HL-60/S4 treated with phorbol 12-myristate 13-acetate at 8.2 ng/mL for 4 days and 3 days (cell line): Measurements from ENCODE around the gene CCR4.
"Not testable (repeated sequence)": the region's sequence is repeated elsewhere in the genome, so short reads cannot be mapped to it uniquely, and the experiment has no call there.

Source experiments
- in situ Hi-C: fragments of 300-500 bp; cut with MboI; formaldehyde crosslinking; loops from 2 replicates; pipeline ENCODE4 v1.15.0; 2022; ENCODE audit warnings: low sequenced_read_pairs

The CCR4 gene

DNA sequence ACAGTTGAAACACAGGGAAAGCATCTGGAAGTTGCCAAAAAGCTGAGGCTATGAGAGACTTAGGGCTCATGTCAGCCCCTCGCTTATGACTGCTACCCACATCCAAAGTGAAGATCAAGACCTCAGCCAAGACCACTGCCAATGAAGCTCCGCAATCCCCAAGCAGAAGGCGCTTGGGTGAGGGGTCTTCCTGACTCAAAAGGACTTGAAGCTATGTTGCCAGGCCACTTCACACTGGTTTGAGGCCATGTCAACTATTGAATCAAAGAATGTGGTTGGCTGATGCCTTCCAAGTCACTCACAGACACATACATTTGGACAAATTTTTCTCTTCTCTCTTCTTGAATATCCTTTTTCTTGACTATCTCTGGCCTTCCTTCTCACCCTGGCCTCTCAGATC is 928 bp upstream of the CCR4 start:
- in situ Hi-C loops = no loop called here

GRCh38 chr3:32952369-32953077 is 1.1 kb downstream of the CCR4 start:
- in situ Hi-C loops = no loop called here

GRCh38 chr3:32954506-32954905 is 3.1 kb downstream of the CCR4 start:
- in situ Hi-C loops = no loop called here

DNA sequence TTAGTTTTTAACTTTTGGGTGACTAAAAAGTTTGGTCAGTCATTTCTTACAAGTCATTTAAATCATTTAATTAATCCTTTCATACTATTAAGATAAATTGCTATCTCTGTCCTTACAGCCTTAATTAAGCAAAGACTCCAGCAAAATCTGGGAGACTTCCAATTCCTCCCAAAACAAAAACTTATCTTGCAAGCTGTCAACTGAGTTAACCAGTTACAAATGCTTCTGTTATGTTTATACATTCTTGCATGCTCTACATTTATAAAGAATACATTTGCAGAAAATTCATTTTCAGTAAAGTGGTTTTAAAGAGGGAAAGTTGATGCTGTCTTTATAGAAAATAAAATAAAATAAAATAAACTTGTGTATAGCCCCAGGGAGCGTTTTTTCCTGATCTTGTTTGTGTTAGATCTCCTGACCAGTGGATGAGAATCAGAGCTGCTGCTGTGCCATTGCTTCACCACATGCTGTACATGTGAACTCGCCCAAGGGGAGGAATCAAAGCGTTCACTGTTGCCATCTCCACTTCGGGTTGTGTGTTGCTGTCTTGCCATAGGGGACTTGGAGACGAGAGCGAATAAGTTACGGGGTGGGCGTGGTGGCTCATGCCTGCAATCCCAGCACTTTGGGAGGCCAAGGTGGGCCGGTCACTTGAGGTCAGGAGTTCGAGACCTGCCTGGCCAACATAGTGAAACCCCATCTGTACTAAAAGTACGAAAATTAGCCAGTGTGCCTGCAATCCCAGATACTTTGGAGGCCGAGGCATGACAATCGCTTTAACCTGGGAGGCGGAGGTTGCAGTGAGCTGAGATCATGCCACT is 5.5 kb downstream of the CCR4 start:
- in situ Hi-C loops = no loop called here

- in situ Hi-C loops = no loop called here
Observed at GRCh38 chr3:32958509-32958908, 7.1 kb downstream of the CCR4 start.

DNA sequence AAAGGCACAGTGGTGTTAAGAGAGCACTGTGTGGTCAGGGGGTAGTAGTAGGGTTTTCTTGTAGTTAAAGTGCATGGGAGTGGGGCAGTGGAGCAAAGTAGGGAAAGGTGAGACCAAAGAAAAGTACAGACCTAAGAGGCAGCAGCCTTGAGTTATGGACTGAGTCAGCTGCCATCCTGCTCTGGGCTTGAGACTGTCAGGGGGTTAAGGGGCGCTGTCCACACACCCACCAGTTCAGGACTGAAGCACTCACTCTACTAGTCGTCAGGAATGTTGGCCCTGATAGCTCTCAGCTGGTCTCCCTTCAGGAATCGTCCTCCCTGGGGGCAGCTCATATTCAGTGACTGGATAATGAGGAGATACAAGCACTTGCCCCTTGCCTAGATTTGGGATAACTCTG is 7.9 kb downstream of the CCR4 start:
- in situ Hi-C loops = no loop called here

DNA sequence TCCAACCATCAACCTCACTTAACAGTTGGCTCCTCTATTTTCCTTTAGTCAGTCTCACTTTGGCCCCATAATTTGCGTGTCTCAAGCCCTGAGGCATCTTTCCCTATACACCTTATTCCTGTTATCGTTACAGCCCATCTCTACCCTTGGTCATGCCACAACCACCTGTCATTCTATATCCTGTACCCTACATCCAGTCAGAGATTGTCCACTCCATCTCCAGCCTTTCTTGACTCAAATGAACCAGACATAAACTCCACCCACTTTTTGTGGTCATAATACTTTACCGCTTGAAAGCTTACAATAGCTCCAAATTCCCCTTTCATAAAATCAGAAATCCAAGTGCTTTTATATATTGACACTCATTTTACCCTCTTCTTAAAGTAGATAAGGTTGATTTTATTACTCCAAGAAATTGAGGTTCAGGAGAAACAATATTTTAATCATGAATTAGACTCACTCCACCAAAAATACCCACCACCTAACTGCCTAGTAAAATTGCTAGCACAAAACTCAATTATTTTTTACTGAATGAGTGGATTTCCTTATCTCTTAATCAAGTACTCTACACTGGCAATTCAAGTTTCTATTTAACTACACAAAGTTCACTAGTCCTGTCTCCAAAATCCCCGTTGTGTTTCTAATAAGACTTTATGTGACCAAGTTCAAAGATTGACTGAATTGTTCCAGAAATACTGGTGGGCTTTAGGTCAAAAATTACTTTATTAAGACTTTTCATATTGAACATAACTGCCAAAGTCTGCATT is 9.1 kb downstream of the CCR4 start:
- in situ Hi-C loops = no loop called here

- in situ Hi-C loops = no loop called here
Observed at GRCh38 chr3:32961189-32961715, 9.8 kb downstream of the CCR4 start.

DNA sequence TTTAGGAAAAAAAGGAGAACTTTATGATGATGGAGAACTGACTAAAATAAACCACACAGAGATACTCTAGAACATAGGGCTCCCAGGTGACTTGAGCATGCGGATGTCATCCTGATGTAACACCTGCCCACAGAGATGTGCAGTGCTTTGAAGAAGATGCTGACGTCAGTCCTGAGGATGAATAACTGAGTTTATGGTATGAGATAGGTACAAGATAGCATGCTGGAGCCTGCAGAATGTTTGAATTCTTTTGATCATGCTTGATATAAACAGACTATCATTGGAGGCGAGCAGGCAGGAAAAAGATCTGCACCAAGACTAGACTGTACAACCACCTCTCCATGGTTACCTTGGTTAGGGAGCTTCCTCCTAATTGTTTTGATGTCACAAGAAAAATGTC is 12.4 kb downstream of the CCR4 start:
- in situ Hi-C loops = no loop called here

DNA sequence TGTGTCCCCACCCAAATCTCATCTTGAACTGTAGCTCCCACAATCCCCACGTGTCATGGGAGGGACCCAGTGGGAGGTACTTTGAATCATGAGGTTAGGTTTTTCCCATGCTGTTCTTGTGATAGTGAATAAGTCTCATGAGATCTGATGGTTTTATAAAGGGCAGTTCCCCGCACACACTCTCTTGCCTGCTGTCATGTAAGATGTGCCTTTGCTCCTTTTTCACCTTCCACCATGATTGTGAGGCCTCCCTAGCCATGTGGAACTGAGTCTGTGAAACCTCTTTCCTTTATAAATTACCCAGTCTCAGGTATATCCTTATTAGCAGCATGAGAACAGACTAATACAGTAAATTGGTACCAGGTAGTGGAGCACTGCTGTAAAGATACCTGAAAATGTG is 13.3 kb downstream of the CCR4 start:
- in situ Hi-C loops = not testable (repeated sequence)

DNA sequence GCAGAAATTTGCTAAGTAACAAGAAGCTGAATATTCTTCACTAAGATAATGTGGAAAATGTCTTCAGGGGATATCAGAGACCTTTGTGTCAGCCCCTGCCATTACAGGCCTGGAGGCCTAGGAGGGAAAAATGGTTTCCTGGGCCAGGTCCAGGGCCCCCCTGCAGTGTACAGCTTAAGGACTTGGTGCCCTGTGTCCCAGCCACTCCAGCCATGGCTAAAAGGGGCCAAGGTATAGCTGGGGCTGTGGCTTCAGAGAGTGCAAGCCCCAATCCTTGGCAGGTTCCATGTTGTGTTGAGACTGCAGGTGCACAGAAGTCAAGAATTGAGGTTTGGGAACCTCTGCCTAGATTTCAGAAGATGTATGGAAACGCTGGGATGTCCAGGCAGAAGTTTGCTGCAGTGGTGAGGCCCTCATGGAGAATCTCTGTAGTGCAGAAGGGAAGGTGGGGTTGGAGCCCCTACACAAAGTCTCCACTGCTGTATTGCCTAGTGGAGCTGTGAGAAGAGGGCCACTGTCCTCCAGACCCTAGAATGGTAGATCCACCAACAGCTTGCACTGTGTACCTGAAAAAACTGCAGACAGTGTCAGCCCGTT is 14.3 kb downstream of the CCR4 start:
- in situ Hi-C loops = not testable (repeated sequence)

DNA sequence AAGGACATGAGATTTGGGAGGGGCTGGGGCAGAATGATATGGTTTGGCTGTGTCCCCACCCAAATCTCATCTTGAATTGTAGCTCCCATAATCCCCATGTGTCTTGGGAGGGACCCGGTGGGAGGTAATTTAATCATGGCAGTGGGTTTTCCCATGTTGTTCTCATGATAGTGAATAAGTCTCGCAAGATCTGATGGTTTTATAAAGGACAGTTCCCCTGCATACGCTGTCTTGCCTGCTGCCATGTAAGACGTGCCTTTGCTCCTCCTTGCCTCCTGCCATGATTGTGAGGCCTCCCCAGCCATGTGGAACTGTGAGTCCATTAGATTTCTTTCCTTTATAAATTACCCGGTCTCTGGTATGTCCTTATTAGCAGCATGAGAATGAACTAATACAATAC is 15.2 kb downstream of the CCR4 start:
- in situ Hi-C loops = not testable (repeated sequence)

DNA sequence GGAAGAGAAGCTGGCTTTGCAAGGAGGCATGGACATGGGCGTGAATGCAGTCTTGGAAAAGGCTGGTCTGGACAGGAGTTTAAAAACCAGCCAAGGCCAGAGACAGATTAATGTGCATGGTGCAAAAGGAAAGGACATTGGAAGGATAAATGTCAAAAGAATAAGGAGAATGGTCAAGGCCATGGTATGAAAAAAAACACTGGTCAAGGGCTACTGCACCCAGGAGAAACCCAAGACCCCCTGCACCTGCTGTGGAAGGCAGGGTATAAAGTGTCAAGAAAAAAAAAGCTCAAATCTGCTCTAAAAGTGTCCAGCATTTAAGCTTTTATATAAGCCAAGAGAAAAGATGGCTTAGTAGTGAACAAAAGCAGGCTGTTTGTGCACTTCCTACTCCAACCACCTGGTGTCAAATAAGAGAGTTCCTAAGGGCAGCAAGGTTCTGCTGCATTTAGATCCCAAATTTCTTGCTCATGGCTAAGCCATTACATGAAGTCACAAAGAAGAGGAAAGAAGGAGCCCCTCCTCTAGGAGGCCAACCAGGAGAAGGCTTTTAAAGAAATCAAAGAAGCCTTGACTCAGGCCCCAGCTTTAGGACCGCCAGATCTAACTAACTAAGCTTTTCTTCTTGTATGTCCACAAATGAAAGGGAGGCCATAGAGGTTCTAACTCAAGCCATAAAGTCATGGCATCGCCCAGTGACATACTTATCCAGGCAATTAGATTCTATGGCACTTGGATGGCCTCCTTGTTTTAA is 16.9 kb downstream of the CCR4 start:
- in situ Hi-C loops = no loop called here

GRCh38 chr3:32968920-32969389 is 17.5 kb downstream of the CCR4 start:
- in situ Hi-C loops = no loop called here

DNA sequence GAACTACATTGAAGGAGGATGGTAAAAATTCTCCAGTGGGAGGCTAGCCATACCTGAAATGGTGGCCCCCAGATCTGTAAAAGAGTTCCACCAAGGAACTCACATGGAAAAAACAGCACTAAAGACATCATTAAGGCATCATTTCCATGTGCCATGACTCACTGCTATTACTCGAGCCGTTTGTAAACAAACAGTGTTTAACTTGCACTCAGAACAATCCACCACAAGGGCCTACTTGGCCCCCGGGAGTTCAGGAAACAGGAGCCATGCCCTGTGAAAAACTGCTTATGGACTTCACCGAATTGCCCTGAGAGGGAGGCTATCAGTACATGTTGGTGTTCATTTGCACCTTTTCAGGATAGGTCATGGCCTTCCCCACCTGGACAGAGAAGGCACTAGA is 18.2 kb downstream of the CCR4 start:
- in situ Hi-C loops = no loop called here

DNA sequence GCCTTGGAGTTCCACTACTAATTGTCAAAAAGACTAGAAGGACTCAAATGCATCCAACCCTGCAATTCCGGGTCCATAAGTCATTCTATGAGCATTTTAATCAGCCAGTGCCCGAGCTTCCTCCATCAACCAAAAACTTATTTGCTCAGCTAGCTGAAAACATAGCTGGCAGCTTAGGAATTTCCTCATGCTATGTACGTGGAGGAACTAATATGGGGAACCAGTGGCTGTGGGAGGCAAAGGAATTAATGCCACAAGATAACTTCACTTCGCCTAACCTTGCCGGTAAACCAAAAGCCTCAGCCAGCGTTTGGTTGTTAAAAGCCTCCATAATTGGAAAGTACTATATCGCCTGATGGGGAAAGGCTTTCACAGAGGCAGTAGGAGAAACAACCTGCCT is 19.8 kb downstream of the CCR4 start:
- in situ Hi-C loops = not testable (repeated sequence)

DNA sequence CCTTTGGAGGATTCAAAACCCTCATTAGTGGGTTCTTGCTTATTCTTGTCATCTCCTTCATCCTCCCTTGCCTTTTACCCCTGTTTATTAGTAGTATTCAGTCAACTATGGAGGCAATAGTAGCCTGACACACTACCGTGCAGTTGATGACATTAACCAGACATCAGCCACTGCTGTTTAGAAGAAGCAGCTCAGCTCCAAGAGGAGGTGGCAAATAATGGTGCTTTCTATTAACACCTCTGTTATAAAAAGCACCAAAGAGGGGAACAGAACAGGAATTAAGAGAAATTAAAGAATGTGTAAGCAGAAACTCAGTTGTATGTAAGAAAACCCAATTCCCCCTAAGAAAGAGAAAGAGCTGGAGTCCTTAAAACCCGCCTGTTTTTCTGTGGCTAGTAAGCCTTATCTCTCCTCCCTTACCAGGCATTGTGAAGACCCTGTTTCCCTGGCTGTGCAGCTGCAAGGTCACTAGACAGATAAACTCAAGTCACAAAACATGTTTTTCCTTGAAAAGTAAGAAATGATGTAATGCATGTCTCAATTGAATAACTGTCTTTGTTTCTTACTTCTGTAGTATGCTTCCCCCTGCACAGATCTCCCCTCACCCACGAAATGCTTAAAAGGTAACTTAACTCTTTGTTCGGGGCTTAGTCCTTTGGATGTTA is 21.2 kb downstream of the CCR4 start:
- in situ Hi-C loops = no loop called here

DNA sequence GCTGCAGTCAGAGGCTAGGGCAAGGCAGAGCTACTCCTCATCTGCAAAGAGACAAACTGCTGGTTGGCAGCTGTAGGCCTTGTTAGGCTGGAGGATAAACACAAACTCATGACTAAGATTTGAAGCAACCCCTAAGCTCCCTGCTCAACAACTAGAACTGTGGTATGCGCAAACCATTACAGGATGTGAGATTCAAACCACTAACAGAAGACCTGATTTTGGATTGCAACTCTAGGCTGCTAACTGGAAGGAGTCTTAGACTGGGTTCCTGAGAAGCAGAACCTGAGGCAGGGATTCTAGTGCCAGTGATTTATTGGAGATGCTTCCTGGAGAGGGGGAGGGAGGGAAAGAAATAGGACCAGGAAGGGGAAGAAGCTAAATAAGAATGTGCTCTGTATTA is 22.5 kb downstream of the CCR4 start:
- in situ Hi-C loops = no loop called here

- in situ Hi-C loops = no loop called here
Observed at GRCh38 chr3:32975891-32976595, 24.6 kb downstream of the CCR4 start.
